ENCODE data around the gene TOMM7.
"Not testable (repeated sequence)": the region's sequence is repeated elsewhere in the genome, so short reads cannot be mapped to it uniquely, and the experiment has no call there.

TOMM7 gene

DNA sequence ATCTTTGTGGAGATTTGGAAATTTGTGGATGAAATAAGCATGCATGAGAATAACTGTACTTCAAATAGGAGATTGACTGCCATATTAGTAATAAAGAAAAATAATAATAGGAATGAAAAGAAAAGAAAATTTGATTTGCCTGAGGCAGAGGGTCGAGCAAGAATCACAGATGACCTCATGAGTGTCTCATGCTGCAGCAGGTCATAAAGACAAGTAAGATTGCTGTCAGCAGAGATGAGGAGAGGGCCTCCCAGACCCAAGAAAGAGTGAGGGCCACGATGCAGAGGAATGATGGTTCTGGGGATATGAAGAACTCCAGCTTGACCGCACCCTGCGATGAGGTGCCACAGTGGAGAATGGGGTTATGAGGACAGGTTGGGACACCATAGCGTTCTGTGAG is 39.2 kb downstream of the TOMM7 start:
- no peak for DNase-seq (ENCODE audit: low read depth)

- DNase-seq (ENCODE audit: low read depth), result peak; percentile 56
These were observed 39.9 kb downstream of the TOMM7 start for GRCh38 chr7:22782616-22783232.

GRCh38 chr7:22781230-22781711 is 41.4 kb downstream of the TOMM7 start:
- DNase-seq (ENCODE audit: low read depth), result no peak

DNA sequence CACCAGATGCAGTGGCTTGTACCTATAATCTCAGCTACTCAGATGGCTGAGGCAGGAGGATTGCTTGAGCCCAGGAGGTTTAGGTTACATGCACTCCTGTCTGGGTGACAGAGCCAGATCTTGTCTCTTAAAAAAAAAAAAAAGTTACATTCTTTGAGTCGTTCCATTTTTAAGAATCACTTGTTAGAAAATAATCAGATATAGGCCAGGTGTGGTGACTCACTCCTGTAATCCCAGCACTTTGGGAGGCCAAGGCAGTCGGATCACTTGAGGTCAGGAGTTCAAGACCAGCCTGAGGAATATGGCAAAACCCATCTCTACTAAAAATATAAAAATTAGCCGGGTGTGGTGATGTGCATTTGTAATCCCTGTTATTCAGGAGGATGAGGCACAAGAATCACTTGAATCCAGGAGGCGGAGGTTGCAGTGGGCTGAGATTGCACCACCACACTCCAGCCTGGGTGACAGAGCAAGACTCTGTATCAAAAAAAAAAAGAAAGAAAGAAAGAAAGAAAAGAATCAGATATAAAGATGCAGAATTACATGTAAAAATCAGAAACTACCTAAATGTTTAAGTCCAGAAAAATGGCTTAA is 42.8 kb downstream of the TOMM7 start:
- DNase-seq (ENCODE audit: low read depth), result not testable (repeated sequence)

DNA sequence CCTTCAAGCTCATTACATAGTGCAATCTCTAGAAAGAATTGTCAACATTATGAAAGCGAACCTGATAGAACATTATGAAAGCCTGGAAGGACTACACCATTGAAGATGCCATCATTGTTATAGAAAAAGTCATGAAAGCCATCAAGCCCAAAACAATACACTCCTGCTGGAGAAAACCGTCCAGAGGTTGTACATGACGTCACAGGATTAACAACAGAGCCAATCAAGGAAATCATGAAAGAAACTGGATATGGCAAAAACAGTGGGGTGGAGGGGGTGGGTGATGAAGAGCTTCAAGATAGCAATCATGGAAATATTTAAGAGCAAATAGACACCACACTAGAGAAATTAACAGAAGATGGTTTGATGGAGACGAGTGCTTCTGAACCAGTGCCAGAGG is 45.7 kb downstream of the TOMM7 start:
- no peak for DNase-seq (ENCODE audit: low read depth)

- DNase-seq (ENCODE audit: low read depth), result no peak
These were observed 49.8 kb downstream of the TOMM7 start for GRCh38 chr7:22772885-22773284.

- no peak for DNase-seq (ENCODE audit: low read depth)
These were observed 50.8 kb downstream of the TOMM7 start for GRCh38 chr7:22771872-22772228.

DNA sequence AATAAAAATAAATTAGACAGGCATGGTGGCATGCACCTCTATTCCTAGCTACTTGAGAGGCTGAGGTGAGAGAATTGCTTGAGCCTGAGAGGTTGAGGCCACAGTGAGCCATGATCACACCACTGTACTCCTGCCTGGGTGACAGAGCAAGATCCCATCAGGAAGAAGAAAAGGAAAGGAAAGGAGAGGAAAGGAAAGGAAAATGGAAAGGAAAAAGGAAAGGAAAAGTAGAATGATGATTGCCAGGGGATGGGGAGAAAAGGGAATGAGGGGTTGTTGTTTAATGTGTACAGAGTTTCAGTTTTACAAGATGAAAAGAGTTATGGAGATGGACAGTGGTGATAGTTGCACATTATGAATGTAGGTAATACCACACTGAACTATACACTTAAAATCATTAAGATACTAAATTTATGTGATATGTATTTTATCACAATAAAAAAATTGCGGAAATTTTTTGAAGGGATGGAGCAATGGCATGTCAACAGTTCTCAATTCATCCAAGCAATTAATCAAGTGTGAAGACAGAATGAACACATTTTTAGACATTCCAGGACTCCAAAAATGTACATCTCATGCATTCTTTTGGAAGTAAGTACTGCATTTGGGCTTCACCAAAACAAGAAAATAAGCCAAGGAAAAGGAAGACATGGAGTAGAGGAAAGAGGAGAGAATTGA is 51.3 kb downstream of the TOMM7 start:
- DNase-seq (ENCODE audit: low read depth), result no peak

GRCh38 chr7:22765609-22766008 is 57.0 kb downstream of the TOMM7 start:
- DNase-seq (ENCODE audit: low read depth), result no peak

Data from stimulated activated CD4-positive, alpha-beta T cell treated with anti-CD3 and anti-CD28 coated beads, Interleukin-2, amount 100 ng/mL, for 4 hours (primary cell).